HCT116 (cell line): Measurements from ENCODE around the gene PEF1.

ENCODE experiments used
- CTCF ChIP-seq, 3 experiments: fragments of 200-600 bp in 1 of 3; sonication (generic) in 1 of 3; IDR thresholded peaks in 2 of 3; conservative IDR thresholded peaks in 1 of 3; 2 replicates each; pipeline ENCODE4 v1.5.1; 2012 to 2017; ENCODE audit warnings: low read depth in 2 of 3, low read length in 2 of 3, antibody characterized with exemption in 1 of 3, borderline replicate concordance in 1 of 3, control low read depth in 1 of 3, mild to moderate bottlenecking in 1 of 3, mixed read lengths in 1 of 3, mixed run types in 1 of 3, moderate library complexity in 1 of 3; ENCODE audit not compliant: insufficient read depth in 1 of 3
- ELF1 ChIP-seq: IDR thresholded peaks from 2 replicates; pipeline ENCODE4 v1.6.1; 2012; ENCODE audit warnings: low read depth, borderline replicate concordance
- EZH2 ChIP-seq: fragments of 200-600 bp; sonication (generic); IDR thresholded peaks from 2 replicates; pipeline ENCODE4 v1.6.1; 2017; ENCODE audit warnings: antibody characterized with exemption, mixed run types
- EZH2phosphoT487 ChIP-seq: fragments of 200-600 bp; IDR thresholded peaks from 2 replicates; pipeline ENCODE4 v1.6.1; 2018; ENCODE audit warnings: antibody characterized with exemption, borderline replicate concordance
- POLR2A ChIP-seq: IDR thresholded peaks from 2 replicates; pipeline ENCODE4 v1.7.0; 2011; ENCODE audit warnings: borderline replicate concordance; ENCODE audit not compliant: insufficient read depth, insufficient read length; ENCODE audit errors: extremely low read depth
- RAD21 ChIP-seq: IDR thresholded peaks from 2 replicates; pipeline ENCODE4 v1.6.1; 2012; ENCODE audit warnings: low read depth, mild to moderate bottlenecking

GRCh38 chr1:31609514-31610118 lies 35.1 kb downstream of the PEF1 start:
- TF ChIP-seq EZH2 (no peak), EZH2phosphoT487 (no peak), POLR2A (no peak), RAD21 (no peak), CTCF (IDR thresholded peaks at IDR 0.05 in 2 of 3, conservative IDR thresholded peaks at IDR 0.05 in 1 of 3; ENCODE audit: borderline replicate concordance in 1 of 3, insufficient read depth in 1 of 3, low read depth in 2 of 3, low read length in 2 of 3) (no peak), ELF1 (no peak)
